Activated naive CD8-positive, alpha-beta T cell (primary cell): ENCODE data around the gene NCOR1.
A peak's percentile ranks its signal among the peaks of the same experiment; 100 is the strongest.
"Not testable (repeated sequence)": the region's sequence is repeated elsewhere in the genome, so short reads cannot be mapped to it uniquely, and the experiment has no call there.

Source experiments
- H3K27ac Mint-ChIP-seq: one replicate; pipeline ENCODE4 v1.8.0; 2021; ENCODE audit warnings: mixed read lengths
- H3K27me3 Mint-ChIP-seq: one replicate; pipeline ENCODE4 v1.8.0; 2021; ENCODE audit warnings: mixed read lengths
- H3K36me3 Mint-ChIP-seq: one replicate; pipeline ENCODE4 v1.8.0; 2021; ENCODE audit warnings: mixed read lengths
- H3K4me1 Mint-ChIP-seq: one replicate; pipeline ENCODE4 v1.8.0; 2021; ENCODE audit warnings: low read depth, mixed read lengths
- H3K4me3 Mint-ChIP-seq: one replicate; pipeline ENCODE4 v1.8.0; 2021; ENCODE audit warnings: mild to moderate bottlenecking, mixed read lengths
- H3K9me3 Mint-ChIP-seq: one replicate; pipeline ENCODE4 v1.8.0; 2021; ENCODE audit warnings: low read depth, mixed read lengths

NCOR1 gene

GRCh38 chr17:16197276-16197675, 18.1 kb downstream of the NCOR1 start:
- H3K27me3 Mint-ChIP-seq = no peaks in the 10 kb centered on the region
- peaks cover 49% of the 10 kb centered on the region for H3K4me1 Mint-ChIP-seq
- H3K9me3 Mint-ChIP-seq = no peaks in the 10 kb centered on the region
- H3K4me3 Mint-ChIP-seq = no peak overlapping the region
- no peak overlapping the region for H3K27ac Mint-ChIP-seq
- peaks cover 11% of the 10 kb centered on the region for H3K36me3 Mint-ChIP-seq

- H3K36me3 Mint-ChIP-seq = peaks cover 11% of the 10 kb centered on the region
- H3K27me3 Mint-ChIP-seq, H3K4me3 Mint-ChIP-seq, H3K9me3 Mint-ChIP-seq: not testable (repeated sequence)
- H3K27ac Mint-ChIP-seq = peak overlapping the region; percentile 46
- peaks cover 30% of the 10 kb centered on the region for H3K4me1 Mint-ChIP-seq
Observed at GRCh38 chr17:16194307-16194835, 21.0 kb downstream of the NCOR1 start.

GRCh38 chr17:16191604-16192003, 23.7 kb downstream of the NCOR1 start:
- H3K9me3 Mint-ChIP-seq = no peaks in the 10 kb centered on the region
- no peaks in the 10 kb centered on the region for H3K27me3 Mint-ChIP-seq
- H3K4me3 Mint-ChIP-seq = no peak overlapping the region
- peaks cover 28% of the 10 kb centered on the region for H3K4me1 Mint-ChIP-seq
- peak overlapping the region; percentile 3 for H3K27ac Mint-ChIP-seq
- peaks cover 11% of the 10 kb centered on the region for H3K36me3 Mint-ChIP-seq

- peaks cover 33% of the 10 kb centered on the region for H3K4me1 Mint-ChIP-seq
- no peaks in the 10 kb centered on the region for H3K9me3 Mint-ChIP-seq
- no peak overlapping the region for H3K4me3 Mint-ChIP-seq
- peaks cover 11% of the 10 kb centered on the region for H3K36me3 Mint-ChIP-seq
- no peaks in the 10 kb centered on the region for H3K27me3 Mint-ChIP-seq
- no peak overlapping the region for H3K27ac Mint-ChIP-seq
Observed at GRCh38 chr17:16190703-16191360, 24.5 kb downstream of the NCOR1 start.

GRCh38 chr17:16189791-16190348, 25.5 kb downstream of the NCOR1 start:
- Mint-ChIP-seq H3K27ac (no peak overlapping the region), H3K9me3 (no peaks in the 10 kb centered on the region), H3K4me3 (no peak overlapping the region), H3K27me3 (no peaks in the 10 kb centered on the region), H3K36me3 (peaks cover 15% of the 10 kb centered on the region), H3K4me1 (peaks cover 32% of the 10 kb centered on the region)

- H3K9me3 Mint-ChIP-seq = no peaks in the 10 kb centered on the region
- no peaks in the 10 kb centered on the region for H3K27me3 Mint-ChIP-seq
- H3K4me3 Mint-ChIP-seq = no peak overlapping the region
- peaks cover 16% of the 10 kb centered on the region for H3K36me3 Mint-ChIP-seq
- H3K27ac Mint-ChIP-seq = no peak overlapping the region
- peaks cover 36% of the 10 kb centered on the region for H3K4me1 Mint-ChIP-seq
Observed at GRCh38 chr17:16187642-16188041, 27.7 kb downstream of the NCOR1 start.

- Mint-ChIP-seq H3K4me3 (no peak overlapping the region), H3K27ac (no peak overlapping the region), H3K27me3 (no peaks in the 10 kb centered on the region), H3K9me3 (no peaks in the 10 kb centered on the region), H3K4me1 (peaks cover 44% of the 10 kb centered on the region), H3K36me3 (peaks cover 15% of the 10 kb centered on the region)
Observed at GRCh38 chr17:16181581-16181980, 33.8 kb downstream of the NCOR1 start.

- peaks cover 8% of the 10 kb centered on the region for H3K36me3 Mint-ChIP-seq
- no peaks in the 10 kb centered on the region for H3K9me3 Mint-ChIP-seq
- H3K27me3 Mint-ChIP-seq = no peaks in the 10 kb centered on the region
- no peak overlapping the region for H3K4me3 Mint-ChIP-seq
- H3K4me1 Mint-ChIP-seq = peaks cover 32% of the 10 kb centered on the region
- H3K27ac Mint-ChIP-seq = no peak overlapping the region
Observed at GRCh38 chr17:16178836-16179235, 36.5 kb downstream of the NCOR1 start.

- Mint-ChIP-seq H3K36me3 (peaks cover 10% of the 10 kb centered on the region), H3K4me1 (peaks cover 14% of the 10 kb centered on the region), H3K9me3 (no peaks in the 10 kb centered on the region), H3K27me3 (no peaks in the 10 kb centered on the region), H3K4me3 (no peak overlapping the region), H3K27ac (no peak overlapping the region)
Observed at GRCh38 chr17:16171613-16172012, 43.7 kb downstream of the NCOR1 start.

GRCh38 chr17:16166766-16167165, 48.6 kb downstream of the NCOR1 start:
- peaks cover 13% of the 10 kb centered on the region for H3K4me1 Mint-ChIP-seq
- H3K36me3 Mint-ChIP-seq = peaks cover 11% of the 10 kb centered on the region
- not testable (repeated sequence) for H3K27me3 Mint-ChIP-seq, H3K4me3 Mint-ChIP-seq, H3K9me3 Mint-ChIP-seq
- H3K27ac Mint-ChIP-seq = peak overlapping the region; percentile 46

GRCh38 chr17:16158714-16159113, 56.6 kb downstream of the NCOR1 start:
- H3K9me3 Mint-ChIP-seq = no peaks in the 10 kb centered on the region
- no peak overlapping the region for H3K27ac Mint-ChIP-seq
- peaks cover 7% of the 10 kb centered on the region for H3K4me1 Mint-ChIP-seq
- H3K36me3 Mint-ChIP-seq = peaks cover 10% of the 10 kb centered on the region
- no peak overlapping the region for H3K4me3 Mint-ChIP-seq
- no peaks in the 10 kb centered on the region for H3K27me3 Mint-ChIP-seq

- H3K27me3 Mint-ChIP-seq = no peaks in the 10 kb centered on the region
- H3K27ac Mint-ChIP-seq = no peak overlapping the region
- H3K36me3 Mint-ChIP-seq = peaks cover 17% of the 10 kb centered on the region
- no peaks in the 10 kb centered on the region for H3K4me1 Mint-ChIP-seq
- H3K9me3 Mint-ChIP-seq = no peaks in the 10 kb centered on the region
- H3K4me3 Mint-ChIP-seq = no peak overlapping the region
Observed at GRCh38 chr17:16155536-16155935, 59.8 kb downstream of the NCOR1 start.

- not testable (repeated sequence) for H3K4me3 Mint-ChIP-seq, H3K9me3 Mint-ChIP-seq, H3K27ac Mint-ChIP-seq, H3K4me1 Mint-ChIP-seq, H3K27me3 Mint-ChIP-seq
- peaks cover 19% of the 10 kb centered on the region for H3K36me3 Mint-ChIP-seq
Observed at GRCh38 chr17:16152326-16152725, 63.0 kb downstream of the NCOR1 start.

GRCh38 chr17:16150251-16150856, 65.0 kb downstream of the NCOR1 start:
- H3K36me3 Mint-ChIP-seq = peaks cover 19% of the 10 kb centered on the region
- no peaks in the 10 kb centered on the region for H3K27me3 Mint-ChIP-seq
- no peaks in the 10 kb centered on the region for H3K4me1 Mint-ChIP-seq
- H3K4me3 Mint-ChIP-seq = no peak overlapping the region
- no peak overlapping the region for H3K27ac Mint-ChIP-seq
- no peaks in the 10 kb centered on the region for H3K9me3 Mint-ChIP-seq

- no peaks in the 10 kb centered on the region for H3K27me3 Mint-ChIP-seq
- H3K9me3 Mint-ChIP-seq = no peaks in the 10 kb centered on the region
- no peak overlapping the region for H3K27ac Mint-ChIP-seq
- peaks cover 12% of the 10 kb centered on the region for H3K36me3 Mint-ChIP-seq
- no peak overlapping the region for H3K4me3 Mint-ChIP-seq
- no peaks in the 10 kb centered on the region for H3K4me1 Mint-ChIP-seq
Observed at GRCh38 chr17:16148596-16148995, 66.7 kb downstream of the NCOR1 start.
